Fibroblast of pulmonary artery (primary cell): ENCODE results near the gene PDIK1L.

Experiments
- DNase-seq: peaks from one replicate; pipeline ENCODE4 v3.0.0-alpha.2; 2010; ENCODE audit warnings: low read depth
- H3K4me3 ChIP-seq: replicated peaks from 2 replicates; pipeline ENCODE4 v1.5.1; 2011; ENCODE audit warnings: low read depth, mild to moderate bottlenecking, control low read depth, low read length, moderate library complexity
- CTCF ChIP-seq: IDR thresholded peaks from 2 replicates; pipeline ENCODE4 v1.5.1; 2011; ENCODE audit warnings: mild to moderate bottlenecking, control low read depth, low read length, inconsistent platforms; ENCODE audit errors: missing control alignments

Gene PDIK1L

DNA sequence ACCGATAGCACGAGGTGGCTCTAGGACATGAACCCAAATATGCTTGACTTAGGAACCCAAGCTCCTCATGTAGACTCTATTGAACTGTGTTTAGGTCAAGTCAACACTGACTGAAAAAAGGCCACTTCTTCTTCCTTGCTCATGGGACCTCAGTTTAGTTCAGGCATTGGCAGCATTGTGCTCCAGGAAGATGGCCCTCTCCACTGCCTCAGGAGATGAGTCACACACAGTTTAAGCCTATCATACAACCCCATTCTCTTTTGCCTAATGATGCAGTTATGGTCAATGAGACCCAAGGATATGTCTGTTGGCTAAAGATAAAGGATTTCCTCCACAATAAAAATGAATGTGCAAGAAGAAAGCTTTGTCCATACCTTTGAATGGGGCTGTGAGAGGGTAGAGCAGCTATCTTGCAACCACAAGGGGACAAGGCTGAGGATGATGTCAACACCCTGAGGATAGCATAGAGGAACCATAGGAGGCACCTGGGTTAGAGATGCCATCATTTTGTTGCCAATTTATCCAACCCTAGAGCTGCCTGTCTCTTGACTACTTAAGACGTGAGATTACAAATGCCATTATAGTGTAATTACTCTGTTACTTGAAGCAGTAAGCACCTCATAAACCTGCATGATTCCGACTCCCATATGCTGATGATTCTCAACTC lies 41.2 kb upstream of the PDIK1L start:
- H3K4me3 ChIP-seq = no peak overlapping the region
- no peak for TF ChIP-seq CTCF
- DNase-seq = no peak

- no peak for DNase-seq
- TF ChIP-seq CTCF = no peak
Measured at GRCh38 chr1:26070963-26071342, 40.7 kb upstream of the PDIK1L start.

DNA sequence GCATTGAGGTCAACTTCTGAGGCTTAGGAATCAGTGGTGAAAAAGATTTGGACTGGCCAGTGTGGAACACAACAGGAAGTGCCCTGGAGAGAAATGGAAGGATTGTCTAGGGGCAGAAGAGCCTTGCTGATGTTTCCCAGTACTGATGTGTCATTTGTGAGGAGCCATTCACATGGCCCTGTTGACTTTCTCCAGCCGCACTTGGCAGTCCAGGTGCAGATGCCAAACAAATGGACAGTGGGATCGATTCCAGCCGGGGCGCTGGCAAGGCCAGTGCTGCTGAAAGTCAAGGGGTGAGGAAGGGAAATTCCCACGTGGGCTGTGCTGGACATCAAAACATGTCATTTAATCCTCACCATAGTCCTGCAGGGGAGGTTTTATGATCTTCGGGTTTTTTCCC lies 39.3 kb upstream of the PDIK1L start:
- no peak for TF ChIP-seq CTCF

More at GRCh38 chr1:26070963-26071342, 40.7 kb upstream of the PDIK1L start:
- no peak overlapping the region for H3K4me3 ChIP-seq

DNA sequence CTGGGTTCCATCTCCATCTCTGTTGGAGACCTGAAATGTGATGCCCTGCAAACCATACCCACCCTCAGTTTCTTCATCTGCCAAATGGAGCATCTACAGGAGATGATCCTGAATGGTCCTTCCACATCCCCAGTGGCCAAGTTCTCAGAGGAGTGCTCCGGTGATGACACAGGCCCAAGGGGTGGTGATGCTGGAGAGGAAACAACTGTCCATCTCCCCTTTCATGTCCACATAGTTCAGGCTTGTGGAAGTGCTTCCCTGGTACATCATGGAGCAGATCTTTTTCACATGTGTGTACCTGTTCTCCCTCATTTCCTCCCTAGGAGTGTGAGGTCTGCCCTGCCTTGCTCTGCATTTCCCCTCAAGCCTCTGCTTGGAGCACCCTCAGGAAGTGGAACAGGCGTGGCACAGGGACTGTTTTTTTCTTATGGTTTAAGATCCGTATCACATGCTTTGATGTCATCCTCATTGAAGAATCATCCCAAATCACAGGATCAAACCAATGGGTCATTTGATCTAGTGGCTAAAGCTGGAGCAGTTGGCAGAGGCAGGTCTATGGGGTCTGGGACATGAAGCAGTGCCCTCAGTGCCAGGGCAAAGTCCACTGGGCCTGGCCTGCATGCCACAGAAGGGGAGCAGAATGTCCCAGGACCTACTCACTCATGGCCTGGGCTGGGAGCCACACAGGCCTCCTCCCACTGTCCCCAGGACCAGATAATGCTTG lies 36.0 kb upstream of the PDIK1L start:
- no peak for DNase-seq
- no peak for TF ChIP-seq CTCF
- no peak overlapping the region for H3K4me3 ChIP-seq

More for the DNA sequence above, 39.3 kb upstream of the PDIK1L start:
- DNase-seq = no peak
- no peak overlapping the region for H3K4me3 ChIP-seq

GRCh38 chr1:26077524-26077923 lies 34.1 kb upstream of the PDIK1L start:
- TF ChIP-seq CTCF = no peak
- no peak overlapping the region for H3K4me3 ChIP-seq
- DNase-seq = no peak

GRCh38 chr1:26078286-26079177 lies 33.1 kb upstream of the PDIK1L start:
- no peak for DNase-seq
- H3K4me3 ChIP-seq = no peak overlapping the region
- TF ChIP-seq CTCF = no peak
